Gastrocnemius medialis (tissue), 4 donors: ENCODE data around the gene ZNF365. TPM values are rescaled to one million over a fixed set of nuclear protein-coding genes. Genes with fewer than 3 reads are reported as not detected.

Experiments used
- ATAC-seq, 2 donors: fragments of 150-250 bp; one replicate each; pipeline ENCODE4 v1.9.1; 2016
- DNase-seq, 2 donors: peaks; one replicate each; pipeline ENCODE4 v3.0.0-alpha.2; 2019
- H3K27ac ChIP-seq, 4 donors: fragments of 200-600 bp; sonication (generic); 1 replicate in 1 of 4; 2 replicates in 3 of 4; pipeline ENCODE4 v1.5.1; 2016 to 2018; ENCODE audit warnings: mild to moderate bottlenecking in 2 of 4, moderate library complexity in 1 of 4
- H3K27me3 ChIP-seq, 3 donors: fragments of 200-600 bp; sonication (generic) in 2 of 3; 1 replicate in 1 of 3; 2 replicates in 2 of 3; pipeline versions ENCODE4 v1.5.1 to v1.6.0; 2016 to 2019; ENCODE audit warnings: mild to moderate bottlenecking in 1 of 3, moderate library complexity in 1 of 3
- H3K36me3 ChIP-seq, 2 donors: fragments of 200-600 bp; sonication (generic) in 1 of 2; one replicate each; pipeline ENCODE4 v1.5.1; 2017 to 2018
- H3K4me1 ChIP-seq, 2 donors: fragments of 200-600 bp; sonication (generic) in 1 of 2; one replicate each; pipeline ENCODE4 v1.5.1; 2016 to 2017; ENCODE audit warnings: mild to moderate bottlenecking in 2 of 2
- H3K4me3 ChIP-seq, 4 donors: fragments of 200-600 bp; sonication (generic) in 3 of 4; 1 replicate in 1 of 4; 2 replicates in 3 of 4; pipeline ENCODE4 v1.5.1; 2016 to 2019; ENCODE audit warnings: mild to moderate bottlenecking in 2 of 4
- H3K9me3 ChIP-seq, 3 donors: fragments of 200-600 bp; sonication (generic) in 2 of 3; 1 replicate in 1 of 3; 2 replicates in 2 of 3; pipeline ENCODE4 v1.5.1; 2016 to 2019
- CTCF ChIP-seq, 5 experiments: fragments of 450-650 bp in 3 of 5; fragments of 200-600 bp in 2 of 5; sonication (generic) in 2 of 5; IDR thresholded peaks in 4 of 5; conservative IDR thresholded peaks in 1 of 5; 1 replicate in 4 of 5; 2 replicates in 1 of 5; pipeline ENCODE4 v1.5.1; 2016 to 2019; ENCODE audit warnings: antibody characterized with exemption in 5 of 5, mild to moderate bottlenecking in 3 of 5, moderate library complexity in 3 of 5
- POLR2A ChIP-seq, 2 donors: fragments of 450-650 bp; IDR thresholded peaks; one replicate each; pipeline ENCODE4 v1.6.1; 2017; ENCODE audit warnings: antibody characterized with exemption in 2 of 2, mild to moderate bottlenecking in 2 of 2, moderate library complexity in 2 of 2
- in situ Hi-C, 4 donors: fragments of 200-750 bp; cut with MboI; loops; one replicate each; pipeline versions ENCODE4 v1.15.0 to v1.8.0; 2017; ENCODE audit warnings: low sequenced_read_pairs in 4 of 4
- intact Hi-C: fragments of 100-400 bp; cut with DNase I; formaldehyde crosslinking; loops from one replicate; pipeline ENCODE4 v1.15.1; 2023; ENCODE audit warnings: low total_unique reads
- total RNA-seq, 4 donors: library from RNA; depleted of rRNA; stranded (reverse); fragments of >200 nt; gene quantifications; one replicate each; pipeline versions ENCODE4 v1.1.0 to v1.2.3, GENCODE V29; 2016

The ZNF365 gene
- total RNA-seq: not detected

DNA sequence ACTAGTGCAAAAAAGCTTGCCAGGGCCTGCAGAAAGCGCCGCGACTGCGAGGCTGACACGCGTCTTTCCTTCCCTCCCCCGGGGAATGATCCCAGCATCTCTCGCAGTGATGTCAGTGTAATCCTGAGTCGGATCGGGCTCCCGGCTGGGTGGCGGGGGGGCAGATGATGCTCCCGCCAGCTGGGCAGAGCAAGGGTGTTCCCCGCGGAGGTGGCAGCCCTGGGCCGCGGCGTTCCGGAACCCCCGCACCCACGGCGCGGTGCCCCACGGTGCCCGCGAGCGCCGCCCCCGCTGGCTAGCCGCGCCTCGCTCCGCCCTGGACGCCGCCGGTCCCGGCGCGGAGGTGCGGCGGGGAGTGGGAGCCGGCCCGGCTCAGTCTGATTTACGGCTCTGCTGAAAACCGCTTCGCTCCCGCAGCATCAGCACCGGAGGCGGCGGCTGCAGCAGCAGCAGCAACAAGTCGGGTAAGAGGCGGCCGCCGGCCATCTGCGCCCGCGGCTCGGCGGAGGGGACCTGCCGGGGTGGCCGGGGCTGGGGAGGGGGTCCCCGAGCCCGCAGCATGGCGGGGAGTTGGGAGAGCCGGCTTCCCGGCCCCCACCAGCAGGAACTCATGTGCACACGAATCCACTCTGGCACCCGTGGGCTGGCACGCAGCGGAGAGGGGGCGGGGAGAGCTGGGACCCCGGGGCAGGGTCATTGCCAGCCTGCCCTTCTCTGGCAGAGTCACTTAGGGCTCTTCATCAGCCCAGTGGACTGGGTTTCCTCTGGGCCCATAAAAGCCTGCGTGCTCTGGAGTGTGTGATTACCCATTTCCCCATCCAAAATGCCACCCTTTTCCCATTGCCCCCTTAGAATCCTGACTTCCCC lies at the start of gene ZNF365:
Gene ZNF365 (plus strand): TSS at position 375 of the 867 bp plus-strand sequence. CDS start 1,825 bp downstream, outside the sequence.
- intact Hi-C loops (no loop called here), in situ Hi-C loops (no loop called here)
- TF ChIP-seq CTCF (IDR thresholded peaks at IDR 0.05 in 4 of 5, conservative IDR thresholded peaks at IDR 0.05 in 1 of 5): no peak
- peak within 1 kb of the TSS; percentile 36 to 56 (median 41) for H3K4me3 ChIP-seq
- DNase-seq (no peak), ATAC-seq (peak in 1 of 2 donors; percentile 39)
- peaks cover 12 to 23% (median 17%) of the 10 kb centered on the region in 3 donors for H3K27me3 ChIP-seq
- no peaks in the 10 kb centered on the region for H3K4me1 ChIP-seq
- no peak within 1 kb of the TSS for H3K27ac ChIP-seq
- no peaks in the 10 kb centered on the region for H3K9me3 ChIP-seq
- no peaks in the 10 kb centered on the region for H3K36me3 ChIP-seq

- Histone ChIP-seq H3K27ac (no peak overlapping the region), H3K4me1 (no peaks in the 10 kb centered on the region), H3K4me3 (no peak overlapping the region), H3K9me3 (no peaks in the 10 kb centered on the region), H3K36me3 (no peaks in the 10 kb centered on the region), H3K27me3 (no peaks in the 10 kb centered on the region)
- DNase-seq (no peak), ATAC-seq (no peak)
- in situ Hi-C loops (no loop called here), intact Hi-C loops (no loop called here)
- TF ChIP-seq POLR2A (IDR thresholded peaks at IDR 0.05) (no peak), CTCF (IDR thresholded peaks at IDR 0.05 in 4 of 5, conservative IDR thresholded peaks at IDR 0.05 in 1 of 5) (no peak)
Measured at GRCh38 chr10:62326176-62326575, 48.0 kb upstream of the ZNF365 start.

DNA sequence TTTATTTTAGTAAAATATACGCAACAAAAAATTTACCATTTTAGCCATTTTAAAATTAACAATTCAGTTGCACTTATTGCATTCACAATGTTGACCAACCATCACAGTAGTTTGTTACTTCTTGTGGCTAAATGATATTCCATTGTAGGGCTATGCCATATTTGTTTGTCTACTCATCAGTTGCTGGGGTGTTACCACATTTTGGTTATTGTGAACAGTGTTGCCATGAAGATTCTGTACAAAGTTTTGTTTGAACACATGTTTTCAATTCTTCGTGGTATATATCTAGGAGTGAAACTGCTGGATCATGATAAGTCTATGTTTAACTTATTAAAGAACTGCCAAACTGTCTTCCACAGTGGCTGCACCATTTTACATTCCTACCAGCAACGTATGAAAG lies 46.3 kb upstream of the ZNF365 start:
- Histone ChIP-seq H3K27me3 (no peaks in the 10 kb centered on the region), H3K4me3 (no peak overlapping the region), H3K4me1 (no peaks in the 10 kb centered on the region), H3K9me3 (peaks cover 0 to 2% (median 0%) of the 10 kb centered on the region in 3 donors), H3K36me3 (no peaks in the 10 kb centered on the region), H3K27ac (no peak overlapping the region)
- no peak for ATAC-seq
- no peak for DNase-seq
- TF ChIP-seq CTCF (IDR thresholded peaks at IDR 0.05 in 4 of 5, conservative IDR thresholded peaks at IDR 0.05 in 1 of 5): no peak
- TF ChIP-seq POLR2A (IDR thresholded peaks at IDR 0.05): no peak
- in situ Hi-C loops: no loop called here
- intact Hi-C loops: no loop called here

DNA sequence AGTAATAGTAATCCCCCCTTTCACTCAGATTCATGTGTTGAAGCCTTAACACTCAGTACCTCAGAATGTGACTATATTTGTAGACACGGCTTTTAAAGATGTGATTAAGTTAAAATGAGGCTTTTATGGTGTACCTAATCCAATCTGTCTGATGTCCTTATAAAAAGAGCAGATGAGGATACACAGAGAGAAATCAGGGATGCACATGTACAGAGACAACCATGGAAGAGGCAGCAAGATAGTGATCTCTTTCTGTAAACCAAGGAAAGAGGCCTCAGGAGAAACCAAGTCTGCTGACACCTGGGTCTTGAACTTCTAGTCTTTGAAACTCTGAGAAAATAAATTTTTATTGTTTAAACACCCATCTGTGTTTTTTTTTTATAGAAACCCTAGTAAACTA lies 44.0 kb upstream of the ZNF365 start:
- TF ChIP-seq CTCF (IDR thresholded peaks at IDR 0.05 in 4 of 5, conservative IDR thresholded peaks at IDR 0.05 in 1 of 5) (no peak), POLR2A (IDR thresholded peaks at IDR 0.05) (no peak)
- DNase-seq (no peak), ATAC-seq (no peak)
- intact Hi-C loops (no loop called here), in situ Hi-C loops (no loop called here)
- no peak overlapping the region for H3K27ac ChIP-seq
- no peaks in the 10 kb centered on the region for H3K4me1 ChIP-seq
- no peak overlapping the region for H3K4me3 ChIP-seq
- no peaks in the 10 kb centered on the region for H3K36me3 ChIP-seq
- H3K27me3 ChIP-seq: no peaks in the 10 kb centered on the region
- peaks cover 0 to 5% (median 0%) of the 10 kb centered on the region in 3 donors for H3K9me3 ChIP-seq
